Karpas-422 (cell line): ENCODE measurements around the gene SORCS1. TPM values are rescaled to one million over a fixed set of nuclear protein-coding genes. Genes with fewer than 3 reads are reported as not detected.

Source experiments
- DNase-seq: peaks from one replicate; pipeline ENCODE4 v3.0.0-alpha.2; 2015
- H2AFZ ChIP-seq: fragments of 200-600 bp; sonication (generic); 2 replicates; pipeline ENCODE4 v1.6.1; 2014; ENCODE audit warnings: antibody characterized with exemption, low read length, mixed read lengths
- H3K27ac ChIP-seq: fragments of 200-600 bp; sonication (generic); 2 replicates; pipeline ENCODE4 v1.5.1; 2014; ENCODE audit warnings: mild to moderate bottlenecking, low read length, moderate library complexity
- H3K27me3 ChIP-seq: fragments of 200-600 bp; sonication (generic); 2 replicates; pipeline ENCODE4 v1.6.1; 2014; ENCODE audit warnings: low read length, mixed read lengths
- H3K36me3 ChIP-seq: fragments of 200-600 bp; sonication (generic); 2 replicates; pipeline ENCODE4 v1.6.1; 2014; ENCODE audit warnings: low read length, mixed read lengths; ENCODE audit not compliant: insufficient read depth
- H3K4me1 ChIP-seq: fragments of 200-600 bp; sonication (generic); 2 replicates; pipeline ENCODE4 v1.6.1; 2014; ENCODE audit warnings: mild to moderate bottlenecking, low read length, mixed read lengths
- H3K4me2 ChIP-seq: fragments of 200-600 bp; sonication (generic); 2 replicates; pipeline ENCODE4 v1.6.1; 2014; ENCODE audit warnings: low read length, low read depth, mild to moderate bottlenecking; ENCODE audit not compliant: poor library complexity, severe bottlenecking
- H3K4me3 ChIP-seq: fragments of 200-600 bp; sonication (generic); 2 replicates; pipeline ENCODE4 v1.5.1; 2014; ENCODE audit warnings: mild to moderate bottlenecking, antibody characterized with exemption, low read length, mixed read lengths
- H3K79me2 ChIP-seq: fragments of 200-600 bp; sonication (generic); 2 replicates; pipeline ENCODE4 v1.6.1; 2014; ENCODE audit warnings: mild to moderate bottlenecking, low read length, mixed read lengths
- H3K9ac ChIP-seq: fragments of 200-600 bp; sonication (generic); 2 replicates; pipeline ENCODE4 v1.6.0; 2014; ENCODE audit warnings: low read length
- H3K9me2 ChIP-seq: fragments of 200-600 bp; sonication (generic), shearing (Covaris generic); replicated peaks from 2 replicates; pipeline ENCODE4 v1.6.0; 2014; ENCODE audit warnings: mild to moderate bottlenecking, low read length, moderate library complexity; ENCODE audit not compliant: insufficient read depth
- H3K9me3 ChIP-seq: fragments of 300-700, 200-600 bp; sonication (generic); 2 replicates; pipeline ENCODE4 v1.6.1; 2014; ENCODE audit warnings: low read length, mixed read lengths
- H4K20me1 ChIP-seq: fragments of 200-600 bp; sonication (generic); 2 replicates; pipeline ENCODE4 v1.6.1; 2014; ENCODE audit warnings: mild to moderate bottlenecking, antibody characterized with exemption, low read length, low read depth; ENCODE audit not compliant: insufficient read depth
- total RNA-seq: library from RNA; depleted of rRNA; stranded (reverse); fragments of >200 nt; shearing (Covaris generic); gene quantifications from 2 replicates; pipeline ENCODE4 v1.2.3, GENCODE V29; 2014; ENCODE audit warnings: low replicate concordance

SORCS1 gene
- total RNA-seq, 1 experiment from 2014 or later = not detected

DNA sequence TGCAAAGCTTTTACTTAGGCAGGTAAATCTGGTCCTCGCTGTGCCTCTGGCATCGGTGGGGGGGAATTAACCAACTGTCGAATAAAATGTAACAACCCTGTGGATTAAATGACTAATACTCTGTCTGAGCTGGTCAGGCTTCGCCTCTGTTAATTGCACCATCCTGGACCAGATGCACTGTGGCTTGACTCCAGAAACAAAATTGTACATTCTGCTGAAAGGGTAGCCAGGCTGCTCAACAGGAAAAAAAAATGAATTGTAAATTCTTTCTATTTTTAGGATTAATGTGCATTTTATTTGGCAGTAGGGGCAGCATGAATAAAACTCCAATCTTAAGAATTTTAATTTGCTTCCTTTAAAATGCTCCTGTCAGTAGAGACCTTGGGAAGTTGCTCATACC is 389.4 kb downstream of the SORCS1 start:
- H3K9me3 ChIP-seq = no peaks in the 10 kb centered on the region; the same call in 1 of the 2 replicates
- no peaks in the 10 kb centered on the region for H3K4me1 ChIP-seq
- H3K4me3 ChIP-seq = no peak overlapping the region
- no peak overlapping the region for H3K9ac ChIP-seq
- no peak overlapping the region for H3K27ac ChIP-seq
- DNase-seq = no peak
- H4K20me1 ChIP-seq = no peaks in the 10 kb centered on the region
- H3K36me3 ChIP-seq = no peaks in the 10 kb centered on the region
- no peaks in the 10 kb centered on the region; the same call in 1 of the 2 replicates for H3K9me2 ChIP-seq
- no peak overlapping the region for H2AFZ ChIP-seq
- H3K4me2 ChIP-seq = no peak overlapping the region
- no peaks in the 10 kb centered on the region for H3K27me3 ChIP-seq
- H3K79me2 ChIP-seq = no peaks in the 10 kb centered on the region

DNA sequence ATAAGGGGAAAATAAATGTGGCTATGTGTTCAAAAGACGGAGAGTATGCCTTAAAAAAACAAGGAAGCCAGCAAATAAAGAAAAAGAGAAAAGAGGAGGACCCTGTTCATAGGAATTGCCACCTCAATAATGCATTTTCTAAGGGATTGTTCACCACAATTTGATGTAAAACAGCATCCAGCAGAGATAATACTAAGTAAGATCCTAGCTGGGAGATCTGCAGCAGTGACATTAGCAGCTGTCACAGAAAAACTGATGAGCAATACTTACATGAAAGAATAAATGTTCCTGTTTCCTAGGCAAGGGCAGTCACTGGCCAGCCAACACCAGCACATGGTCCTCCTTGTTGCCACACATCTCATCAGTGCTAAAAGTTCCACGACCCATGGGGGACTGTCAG is 391.5 kb downstream of the SORCS1 start:
- no peaks in the 10 kb centered on the region for H4K20me1 ChIP-seq
- H3K4me2 ChIP-seq = no peak overlapping the region
- H3K9me2 ChIP-seq = no peaks in the 10 kb centered on the region; the same call in 1 of the 2 replicates
- no peak overlapping the region for H2AFZ ChIP-seq
- no peak overlapping the region for H3K4me3 ChIP-seq
- no peaks in the 10 kb centered on the region for H3K36me3 ChIP-seq
- peaks cover 4% of the 10 kb centered on the region; the same call in 1 of the 2 replicates for H3K9me3 ChIP-seq
- no peak overlapping the region for H3K9ac ChIP-seq
- no peak for DNase-seq
- H3K27ac ChIP-seq = no peak overlapping the region
- H3K27me3 ChIP-seq = no peaks in the 10 kb centered on the region
- no peaks in the 10 kb centered on the region for H3K4me1 ChIP-seq
- H3K79me2 ChIP-seq = no peaks in the 10 kb centered on the region

DNA sequence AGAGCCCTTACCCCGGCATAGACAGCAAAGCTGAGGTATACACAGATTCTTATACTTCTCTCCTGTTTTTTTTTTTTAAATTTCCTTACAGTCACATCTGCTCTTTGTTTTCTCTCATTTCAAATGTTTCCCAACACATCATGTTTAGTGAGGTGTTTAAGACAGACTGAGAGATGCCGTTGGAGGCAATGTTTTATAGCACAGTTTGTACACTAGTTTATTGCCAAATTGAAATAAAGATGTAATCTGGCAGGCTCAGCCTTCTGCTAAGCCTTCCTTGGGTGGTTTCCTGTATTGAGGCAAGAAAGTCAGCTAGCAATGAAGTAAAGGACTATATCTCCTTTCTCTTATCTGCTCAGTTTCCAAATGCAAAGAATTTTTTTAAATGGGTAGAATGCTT is 393.4 kb downstream of the SORCS1 start:
- no peak overlapping the region for H2AFZ ChIP-seq

DNA sequence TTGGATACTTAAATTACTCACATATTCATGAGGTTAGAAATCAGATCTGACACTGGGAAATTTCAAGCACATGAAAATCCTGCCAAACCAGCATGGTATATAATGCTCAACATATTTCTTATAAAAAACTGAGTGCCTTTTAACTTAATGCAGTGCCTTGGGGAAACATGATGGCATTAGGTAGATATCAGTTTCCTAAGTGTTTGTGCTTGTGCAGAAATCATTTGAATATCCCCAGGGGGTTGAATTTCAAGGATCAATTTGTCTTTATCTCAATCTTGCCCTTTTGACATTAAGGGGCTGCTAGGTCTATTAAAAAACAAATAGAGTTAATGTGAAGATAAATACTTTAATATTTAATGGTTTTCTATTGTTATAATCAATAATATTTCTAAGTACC is 396.3 kb downstream of the SORCS1 start:
- Histone ChIP-seq H3K9me3 (peaks cover 4% of the 10 kb centered on the region), H3K9ac (no peak overlapping the region), H3K27ac (no peak overlapping the region), H2AFZ (no peak overlapping the region), H3K4me2 (no peak overlapping the region), H3K9me2 (no peaks in the 10 kb centered on the region), H4K20me1 (no peaks in the 10 kb centered on the region), H3K79me2 (no peaks in the 10 kb centered on the region), H3K4me1 (no peaks in the 10 kb centered on the region), H3K36me3 (no peaks in the 10 kb centered on the region), H3K4me3 (no peak overlapping the region), H3K27me3 (no peaks in the 10 kb centered on the region)
- DNase-seq = no peak

More for the DNA sequence above, 393.4 kb downstream of the SORCS1 start:
- Histone ChIP-seq H3K79me2 (no peaks in the 10 kb centered on the region), H3K9me2 (no peaks in the 10 kb centered on the region; the same call in 1 of the 2 replicates), H3K4me2 (no peak overlapping the region), H4K20me1 (no peaks in the 10 kb centered on the region), H3K9me3 (peaks cover 4% of the 10 kb centered on the region), H3K36me3 (no peaks in the 10 kb centered on the region), H3K9ac (no peak overlapping the region), H3K4me3 (no peak overlapping the region), H3K27me3 (no peaks in the 10 kb centered on the region), H3K27ac (no peak overlapping the region), H3K4me1 (no peaks in the 10 kb centered on the region)
- DNase-seq = no peak

DNA sequence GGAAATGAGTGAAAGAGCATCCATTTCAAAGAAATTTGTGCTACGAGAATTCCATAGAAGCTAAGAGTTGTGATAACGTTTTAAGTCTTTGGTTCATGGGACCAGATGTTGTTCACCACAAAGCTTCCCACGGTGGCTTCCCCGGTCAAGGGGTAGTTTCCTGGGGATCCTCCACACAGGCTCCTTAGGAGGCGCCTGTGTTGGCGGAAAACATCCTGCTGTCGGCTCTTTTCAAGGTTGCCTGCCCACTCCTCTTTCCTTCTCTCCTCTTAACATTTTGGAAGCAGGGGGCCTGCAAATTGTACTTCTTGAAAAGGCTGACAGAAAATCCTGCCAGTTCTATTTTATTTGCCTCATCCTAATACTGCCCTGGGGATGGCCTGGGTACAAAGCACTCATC is 398.6 kb downstream of the SORCS1 start:
- Histone ChIP-seq H3K4me3 (no peak overlapping the region), H3K4me2 (no peak overlapping the region)

DNA sequence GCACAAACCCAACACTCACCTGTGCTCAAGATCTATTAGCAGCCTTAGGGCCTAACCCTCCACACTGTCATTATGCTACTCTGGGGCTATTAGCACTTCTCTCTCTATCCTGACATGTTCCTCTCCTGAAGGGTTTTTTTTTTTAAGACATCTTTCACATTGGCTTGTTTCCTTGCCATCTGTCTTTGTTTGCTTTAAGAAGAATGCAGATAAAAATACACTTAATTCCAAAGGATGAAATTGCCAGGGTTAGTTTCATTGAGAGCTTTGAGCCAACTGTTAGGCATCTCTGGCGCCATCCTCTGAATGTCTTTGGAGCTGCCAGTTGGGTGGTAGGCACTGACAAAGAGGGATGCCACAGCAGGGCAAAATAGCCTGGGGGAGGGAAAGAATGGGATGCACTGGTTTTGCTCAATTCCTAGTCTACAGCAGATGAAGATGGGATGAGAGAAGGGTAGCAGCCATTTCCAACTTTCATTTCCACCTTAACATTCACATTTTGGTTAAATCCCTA is 399.2 kb downstream of the SORCS1 start:
- Histone ChIP-seq H3K79me2 (no peaks in the 10 kb centered on the region), H3K4me2 (no peak overlapping the region), H3K27me3 (no peaks in the 10 kb centered on the region), H4K20me1 (no peaks in the 10 kb centered on the region), H3K9me2 (no peaks in the 10 kb centered on the region), H3K4me3 (no peak overlapping the region), H3K9me3 (peaks cover 9% of the 10 kb centered on the region), H3K36me3 (no peaks in the 10 kb centered on the region), H2AFZ (no peak overlapping the region), H3K27ac (no peak overlapping the region), H3K4me1 (no peaks in the 10 kb centered on the region), H3K9ac (no peak overlapping the region)
- DNase-seq = no peak

More for the DNA sequence above, 398.6 kb downstream of the SORCS1 start:
- Histone ChIP-seq H3K9me2 (no peaks in the 10 kb centered on the region), H4K20me1 (no peaks in the 10 kb centered on the region), H2AFZ (no peak overlapping the region), H3K4me1 (no peaks in the 10 kb centered on the region), H3K27me3 (no peaks in the 10 kb centered on the region), H3K79me2 (no peaks in the 10 kb centered on the region), H3K36me3 (no peaks in the 10 kb centered on the region), H3K9me3 (peaks cover 9% of the 10 kb centered on the region), H3K27ac (no peak overlapping the region), H3K9ac (no peak overlapping the region)
- DNase-seq = no peak

DNA sequence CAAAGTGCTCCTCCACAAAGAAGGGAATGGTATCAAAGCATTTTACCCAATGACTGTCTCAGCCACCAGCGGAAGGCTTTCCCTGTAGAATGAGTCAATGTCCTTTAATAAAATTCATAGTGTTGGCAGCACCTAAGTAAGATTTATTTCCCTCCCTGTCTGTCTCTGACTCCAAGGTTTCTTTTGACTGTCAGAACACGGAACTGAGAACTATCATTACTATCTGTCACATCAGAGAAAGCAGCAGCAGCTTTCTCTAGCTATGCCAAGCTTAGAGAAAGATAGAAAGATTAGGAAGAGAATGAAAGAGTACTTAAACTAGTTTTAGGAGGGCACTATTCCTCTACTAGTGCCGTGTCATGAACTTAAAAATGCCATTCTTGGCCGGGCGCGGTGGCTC is 400.1 kb downstream of the SORCS1 start:
- Histone ChIP-seq H3K9ac (no peak overlapping the region), H3K4me3 (no peak overlapping the region), H3K79me2 (no peaks in the 10 kb centered on the region), H3K9me2 (no peaks in the 10 kb centered on the region), H2AFZ (no peak overlapping the region), H3K27ac (no peak overlapping the region), H3K36me3 (no peaks in the 10 kb centered on the region), H3K4me2 (no peak overlapping the region), H3K9me3 (peaks cover 9% of the 10 kb centered on the region), H3K4me1 (no peaks in the 10 kb centered on the region), H4K20me1 (no peaks in the 10 kb centered on the region), H3K27me3 (no peaks in the 10 kb centered on the region)
- no peak for DNase-seq

DNA sequence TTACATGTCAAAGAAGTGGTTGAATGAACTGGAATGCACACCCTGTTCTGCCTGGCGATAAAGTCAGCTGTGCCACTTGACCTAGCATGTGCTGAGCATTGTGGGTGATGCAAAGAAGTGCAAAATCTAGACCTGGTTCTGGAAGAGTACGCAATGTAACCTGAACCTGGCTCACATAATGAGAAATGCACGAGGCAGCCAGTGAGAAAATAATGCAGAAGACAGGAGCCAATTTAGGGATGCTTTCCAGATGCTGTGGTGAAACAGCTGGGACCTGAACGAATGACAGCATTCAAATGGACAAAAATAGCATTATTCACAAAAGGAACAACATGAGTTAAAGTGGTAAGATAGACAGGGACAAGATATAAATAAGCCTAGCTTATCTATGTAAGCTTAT is 402.6 kb downstream of the SORCS1 start:
- Histone ChIP-seq H3K27me3 (no peaks in the 10 kb centered on the region), H3K79me2 (no peaks in the 10 kb centered on the region), H3K9me3 (peaks cover 5% of the 10 kb centered on the region), H3K4me1 (no peaks in the 10 kb centered on the region), H4K20me1 (no peaks in the 10 kb centered on the region), H3K9ac (no peak overlapping the region), H2AFZ (no peak overlapping the region), H3K36me3 (no peaks in the 10 kb centered on the region), H3K9me2 (no peaks in the 10 kb centered on the region), H3K27ac (no peak overlapping the region), H3K4me3 (no peak overlapping the region), H3K4me2 (no peak overlapping the region)
- no peak for DNase-seq

DNA sequence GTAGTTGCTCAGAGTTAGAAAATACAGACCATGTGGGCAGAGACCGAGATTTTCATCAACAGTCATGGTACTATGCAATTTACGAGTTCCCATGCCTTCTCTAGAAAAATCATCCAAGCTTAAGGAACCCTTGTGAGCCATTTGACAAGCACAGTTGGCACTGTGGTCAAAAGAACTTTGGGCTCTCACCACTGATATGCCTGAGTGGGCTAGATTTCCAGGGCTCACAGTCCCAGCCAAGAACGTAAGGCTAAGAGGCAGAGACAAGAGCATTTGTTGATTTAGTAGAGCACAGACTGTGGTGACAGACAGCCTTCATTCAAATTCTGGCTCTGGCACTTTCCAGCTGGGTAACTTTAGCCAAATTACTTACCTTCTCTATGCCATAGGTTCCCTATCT is 407.0 kb downstream of the SORCS1 start:
- peaks cover 19% of the 10 kb centered on the region for H3K9me3 ChIP-seq
- H3K4me3 ChIP-seq = no peak overlapping the region
- H2AFZ ChIP-seq = no peak overlapping the region
- DNase-seq = no peak
- H3K27ac ChIP-seq = no peak overlapping the region
- H4K20me1 ChIP-seq = no peaks in the 10 kb centered on the region
- no peak overlapping the region for H3K9ac ChIP-seq
- H3K27me3 ChIP-seq = no peaks in the 10 kb centered on the region
- no peaks in the 10 kb centered on the region for H3K79me2 ChIP-seq
- H3K4me2 ChIP-seq = no peak overlapping the region
- H3K36me3 ChIP-seq = no peaks in the 10 kb centered on the region
- H3K9me2 ChIP-seq = no peaks in the 10 kb centered on the region
- H3K4me1 ChIP-seq = no peaks in the 10 kb centered on the region
